ENCODE measurements around the gene PLXNB3. TPM values are rescaled to one million over a fixed set of nuclear protein-coding genes. Genes with fewer than 3 reads are reported as not detected.

PLXNB3 gene
- total RNA-seq, 3 donors from 2014 or later (not counting 1 experiment from before 2014, with no cell fraction given) = 1.2 to 1.3 TPM; not detected in 1

DNA sequence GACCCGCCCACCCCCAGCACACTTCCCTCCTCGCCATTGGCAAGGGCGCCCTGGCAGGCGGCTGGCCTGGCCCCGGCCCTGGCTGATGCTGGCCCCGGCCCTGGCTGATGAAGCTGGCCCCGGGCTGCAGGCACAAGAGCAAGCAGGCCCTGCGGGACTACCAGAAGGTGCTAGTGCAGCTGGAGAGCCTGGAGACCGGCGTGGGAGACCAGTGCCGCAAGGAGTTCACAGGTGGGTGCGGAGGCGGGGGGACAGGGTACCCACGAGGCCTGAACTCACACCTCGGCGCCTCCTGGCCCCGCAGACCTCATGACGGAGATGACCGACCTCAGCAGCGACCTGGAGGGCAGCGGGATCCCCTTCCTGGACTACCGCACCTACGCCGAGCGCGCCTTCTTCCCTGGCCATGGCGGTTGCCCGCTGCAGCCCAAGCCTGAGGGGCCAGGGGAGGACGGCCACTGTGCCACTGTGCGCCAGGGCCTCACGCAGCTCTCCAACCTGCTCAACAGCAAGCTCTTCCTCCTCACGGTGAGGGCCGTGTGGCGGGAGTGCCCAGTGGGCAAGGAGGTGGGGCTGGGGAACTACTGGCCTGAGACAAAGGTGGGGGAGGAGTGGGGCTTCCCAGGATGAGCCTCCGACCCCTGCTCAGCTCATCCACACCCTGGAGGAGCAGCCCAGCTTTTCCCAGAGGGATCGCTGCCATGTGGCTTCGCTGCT is 10.7 kb downstream of the PLXNB3 start:
- Mint-ChIP-seq H3K4me3 (no peak overlapping the region), H3K27me3 (ENCODE audit: low read depth in 2 of 2) (peaks cover 2% of the 10 kb centered on the region in 2 donors), H3K36me3 (no peaks in the 10 kb centered on the region), H3K9me3 (no peaks in the 10 kb centered on the region), H3K4me1 (peaks cover 0 to 1% of the 10 kb centered on the region in 2 donors), H3K27ac (no peak overlapping the region)
- TF ChIP-seq, protein P1, sequence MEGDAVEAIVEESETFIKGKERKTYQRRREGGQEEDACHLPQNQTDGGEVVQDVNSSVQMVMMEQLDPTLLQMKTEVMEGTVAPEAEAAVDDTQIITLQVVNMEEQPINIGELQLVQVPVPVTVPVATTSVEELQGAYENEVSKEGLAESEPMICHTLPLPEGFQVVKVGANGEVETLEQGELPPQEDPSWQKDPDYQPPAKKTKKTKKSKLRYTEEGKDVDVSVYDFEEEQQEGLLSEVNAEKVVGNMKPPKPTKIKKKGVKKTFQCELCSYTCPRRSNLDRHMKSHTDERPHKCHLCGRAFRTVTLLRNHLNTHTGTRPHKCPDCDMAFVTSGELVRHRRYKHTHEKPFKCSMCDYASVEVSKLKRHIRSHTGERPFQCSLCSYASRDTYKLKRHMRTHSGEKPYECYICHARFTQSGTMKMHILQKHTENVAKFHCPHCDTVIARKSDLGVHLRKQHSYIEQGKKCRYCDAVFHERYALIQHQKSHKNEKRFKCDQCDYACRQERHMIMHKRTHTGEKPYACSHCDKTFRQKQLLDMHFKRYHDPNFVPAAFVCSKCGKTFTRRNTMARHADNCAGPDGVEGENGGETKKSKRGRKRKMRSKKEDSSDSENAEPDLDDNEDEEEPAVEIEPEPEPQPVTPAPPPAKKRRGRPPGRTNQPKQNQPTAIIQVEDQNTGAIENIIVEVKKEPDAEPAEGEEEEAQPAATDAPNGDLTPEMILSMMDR (IDR thresholded peaks at IDR 0.05) = no peak
- Histone ChIP-seq H3K27me3 (ENCODE audit: control insufficient read depth, insufficient read depth, low read length) (no peaks in the 10 kb centered on the region), H3K4me1 (ENCODE audit: control insufficient read depth, insufficient read depth, low read length) (no peaks in the 10 kb centered on the region), H3K4me3 (ENCODE audit: low read length) (no peak overlapping the region), H3K9me3 (ENCODE audit: control insufficient read depth, insufficient read depth, low read length) (no peaks in the 10 kb centered on the region), H3K27ac (ENCODE audit: low read length) (no peak overlapping the region), H3K36me3 (ENCODE audit: control insufficient read depth, insufficient read depth, low read length) (no peaks in the 10 kb centered on the region)
- no peak for ATAC-seq
- DNase-seq = no peak
- WGBS (ENCODE audit: insufficient coverage) = 90% methylated on average over 32 of the region's 37 CpGs
- intact Hi-C loops (cut with micrococcal nuclease) = no loop called here

DNA sequence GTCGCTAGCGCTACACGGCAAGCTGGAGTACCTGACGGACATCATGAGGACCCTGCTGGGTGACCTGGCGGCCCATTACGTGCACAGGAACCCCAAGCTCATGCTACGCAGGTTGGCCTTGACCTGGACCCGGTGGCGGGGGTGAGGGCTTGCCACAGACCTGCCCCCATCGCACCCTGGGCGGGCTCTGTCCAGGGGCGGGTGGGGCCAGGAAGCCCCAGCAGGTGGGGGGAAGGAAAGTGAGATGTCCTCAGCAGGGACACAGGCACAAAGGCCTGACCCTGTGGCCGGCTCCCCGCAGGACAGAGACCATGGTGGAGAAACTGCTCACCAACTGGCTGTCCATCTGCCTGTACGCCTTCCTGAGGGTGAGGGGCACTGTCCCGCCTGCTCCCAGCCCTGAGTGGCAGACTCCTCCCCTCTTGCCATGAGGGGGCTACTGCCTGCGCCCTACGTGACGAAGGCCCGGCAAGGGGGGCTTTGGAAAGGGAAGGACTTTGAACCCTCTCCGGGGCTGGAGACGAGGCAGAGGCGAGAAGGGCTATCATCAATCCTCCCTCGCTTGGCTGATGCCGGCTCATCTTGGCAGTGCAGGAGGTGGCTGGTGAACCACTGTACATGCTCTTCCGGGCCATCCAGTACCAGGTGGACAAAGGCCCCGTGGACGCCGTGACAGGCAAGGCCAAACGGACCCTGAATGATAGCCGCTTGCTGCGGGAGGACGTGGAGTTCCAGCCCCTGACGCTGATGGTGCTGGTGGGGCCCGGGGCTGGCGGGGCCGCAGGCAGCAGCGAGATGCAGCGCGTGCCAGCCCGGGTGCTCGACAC is 11.5 kb downstream of the PLXNB3 start:
- TF ChIP-seq, protein P1 (IDR thresholded peaks at IDR 0.05) = no peak
- 95% methylated on average over 40 of the region's 42 CpGs for WGBS (ENCODE audit: insufficient coverage)
- Mint-ChIP-seq H3K4me3 (no peak overlapping the region), H3K27me3 (ENCODE audit: low read depth in 2 of 2) (peaks cover 9% of the 10 kb centered on the region in 2 donors), H3K9me3 (no peaks in the 10 kb centered on the region), H3K4me1 (peaks cover 0 to 9% of the 10 kb centered on the region in 2 donors), H3K36me3 (no peaks in the 10 kb centered on the region), H3K27ac (no peak overlapping the region)
- no peaks in the 10 kb centered on the region for H3K36me3 ChIP-seq (ENCODE audit: control insufficient read depth, insufficient read depth, low read length)
- intact Hi-C loops (cut with micrococcal nuclease) = no loop called here
- no peak overlapping the region for H3K27ac ChIP-seq (ENCODE audit: low read length)
- DNase-seq (no peak), ATAC-seq (no peak)
- peaks cover 2% of the 10 kb centered on the region for H3K27me3 ChIP-seq (ENCODE audit: control insufficient read depth, insufficient read depth, low read length)
- H3K4me1 ChIP-seq (ENCODE audit: control insufficient read depth, insufficient read depth, low read length) = peaks cover 6% of the 10 kb centered on the region
- H3K9me3 ChIP-seq (ENCODE audit: control insufficient read depth, insufficient read depth, low read length) = no peaks in the 10 kb centered on the region
- H3K4me3 ChIP-seq (ENCODE audit: low read length) = no peak overlapping the region

DNA sequence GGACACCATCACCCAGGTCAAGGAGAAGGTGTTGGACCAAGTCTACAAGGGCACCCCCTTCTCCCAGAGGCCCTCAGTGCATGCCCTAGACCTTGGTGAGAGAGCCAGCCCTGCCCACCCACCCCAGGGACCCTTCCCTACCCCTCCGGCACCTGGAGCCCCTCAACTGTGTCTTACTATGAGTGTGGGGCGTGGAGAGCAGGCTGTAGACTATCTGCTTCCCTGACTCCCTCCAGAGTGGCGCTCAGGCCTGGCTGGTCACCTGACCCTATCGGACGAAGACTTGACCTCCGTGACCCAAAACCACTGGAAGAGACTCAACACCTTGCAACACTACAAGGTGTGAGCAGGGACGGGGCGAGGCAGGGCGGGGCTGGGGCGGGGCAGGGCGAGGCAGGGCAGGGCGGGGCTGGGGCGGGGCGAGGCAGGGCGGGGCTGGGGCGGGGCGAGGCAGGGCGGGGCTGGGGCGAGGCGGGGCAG is 12.1 kb downstream of the PLXNB3 start:
- Histone ChIP-seq H3K27ac (ENCODE audit: low read length) (no peak overlapping the region), H3K36me3 (ENCODE audit: control insufficient read depth, insufficient read depth, low read length) (no peaks in the 10 kb centered on the region), H3K4me3 (ENCODE audit: low read length) (no peak overlapping the region), H3K27me3 (ENCODE audit: control insufficient read depth, insufficient read depth, low read length) (peaks cover 2% of the 10 kb centered on the region), H3K9me3 (ENCODE audit: control insufficient read depth, insufficient read depth, low read length) (no peaks in the 10 kb centered on the region), H3K4me1 (ENCODE audit: control insufficient read depth, insufficient read depth, low read length) (peaks cover 10% of the 10 kb centered on the region)
- no peak for DNase-seq
- no peak overlapping the region for H3K4me3 Mint-ChIP-seq
- peaks cover 9% of the 10 kb centered on the region in 2 donors for H3K27me3 Mint-ChIP-seq (ENCODE audit: low read depth in 2 of 2)
- TF ChIP-seq, protein P1 (IDR thresholded peaks at IDR 0.05) = no peak
- H3K36me3 Mint-ChIP-seq = no peaks in the 10 kb centered on the region
- ATAC-seq = no peak
- WGBS (ENCODE audit: insufficient coverage) = 100% methylated on average over 6 of the region's 20 CpGs
- intact Hi-C loops (cut with micrococcal nuclease) = no loop called here
- H3K9me3 Mint-ChIP-seq = no peaks in the 10 kb centered on the region
- peaks cover 0 to 9% of the 10 kb centered on the region in 2 donors for H3K4me1 Mint-ChIP-seq
- H3K27ac Mint-ChIP-seq = no peak overlapping the region

Measured in natural killer cell (primary cell).